D721Med (cell line): ENCODE results near the gene HTR5A.

Experiments
- DNase-seq: peaks from one replicate; pipeline ENCODE4 v3.0.0; 2011; ENCODE audit warnings: low spot score; ENCODE audit not compliant: insufficient read length
- FAIRE-seq: peaks from 2 replicates; lab custom pipeline; 2011; peaks lifted over from hg19 to GRCh38; lab: Jason Lieb, UNC
- TF ChIP-seq, protein P1 (sequence below): IDR thresholded peaks from 2 replicates; pipeline ENCODE4 v1.5.1; 2012; ENCODE audit warnings: mild to moderate bottlenecking, control low read depth; ENCODE audit not compliant: insufficient read depth; ENCODE audit errors: missing control alignments

HTR5A gene

DNA sequence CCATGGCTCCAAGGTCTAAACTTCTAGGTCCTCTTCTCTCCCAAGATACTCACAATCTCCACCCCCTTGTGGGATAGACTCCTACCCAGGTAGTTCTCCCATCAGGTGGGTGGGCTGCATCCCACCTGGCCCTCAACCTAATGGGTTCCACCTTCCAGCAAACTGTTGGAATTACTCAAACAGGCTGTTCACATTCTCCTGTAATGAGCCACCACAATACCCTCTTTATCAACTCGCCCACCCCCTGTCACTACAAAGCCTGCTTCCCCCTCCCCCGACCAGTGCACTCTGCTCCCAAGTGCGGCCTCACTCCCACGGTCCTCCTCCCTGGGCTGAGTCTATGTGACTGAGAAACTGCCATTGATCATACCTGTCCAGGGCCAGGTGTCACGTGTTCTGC, 10.4 kb upstream of the HTR5A start:
- DNase-seq, result no peak
- no peak for FAIRE-seq
- TF ChIP-seq, protein P1, sequence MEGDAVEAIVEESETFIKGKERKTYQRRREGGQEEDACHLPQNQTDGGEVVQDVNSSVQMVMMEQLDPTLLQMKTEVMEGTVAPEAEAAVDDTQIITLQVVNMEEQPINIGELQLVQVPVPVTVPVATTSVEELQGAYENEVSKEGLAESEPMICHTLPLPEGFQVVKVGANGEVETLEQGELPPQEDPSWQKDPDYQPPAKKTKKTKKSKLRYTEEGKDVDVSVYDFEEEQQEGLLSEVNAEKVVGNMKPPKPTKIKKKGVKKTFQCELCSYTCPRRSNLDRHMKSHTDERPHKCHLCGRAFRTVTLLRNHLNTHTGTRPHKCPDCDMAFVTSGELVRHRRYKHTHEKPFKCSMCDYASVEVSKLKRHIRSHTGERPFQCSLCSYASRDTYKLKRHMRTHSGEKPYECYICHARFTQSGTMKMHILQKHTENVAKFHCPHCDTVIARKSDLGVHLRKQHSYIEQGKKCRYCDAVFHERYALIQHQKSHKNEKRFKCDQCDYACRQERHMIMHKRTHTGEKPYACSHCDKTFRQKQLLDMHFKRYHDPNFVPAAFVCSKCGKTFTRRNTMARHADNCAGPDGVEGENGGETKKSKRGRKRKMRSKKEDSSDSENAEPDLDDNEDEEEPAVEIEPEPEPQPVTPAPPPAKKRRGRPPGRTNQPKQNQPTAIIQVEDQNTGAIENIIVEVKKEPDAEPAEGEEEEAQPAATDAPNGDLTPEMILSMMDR, result no peak

DNA sequence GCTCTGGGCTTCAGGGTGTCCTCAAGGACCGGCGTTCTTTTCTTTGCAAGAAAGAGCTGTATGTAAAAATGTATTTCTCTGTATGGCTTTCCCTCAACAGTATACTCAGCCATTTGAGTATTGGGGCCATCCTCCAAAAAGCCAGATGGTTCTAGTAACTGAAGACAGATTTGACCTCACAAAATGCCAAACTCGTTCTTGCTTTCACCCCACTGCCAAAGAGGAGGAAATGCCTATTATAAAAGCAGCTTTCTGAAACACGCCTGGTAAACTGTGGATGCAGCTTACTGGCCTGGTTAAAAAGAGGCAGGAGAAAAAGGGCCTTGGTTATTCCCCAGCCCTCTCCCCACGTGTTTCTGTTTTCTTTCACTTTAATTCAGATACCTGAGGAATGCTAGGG, 7.7 kb upstream of the HTR5A start:
- TF ChIP-seq, protein P1, result no peak
- DNase-seq, result no peak
- no peak for FAIRE-seq

DNA sequence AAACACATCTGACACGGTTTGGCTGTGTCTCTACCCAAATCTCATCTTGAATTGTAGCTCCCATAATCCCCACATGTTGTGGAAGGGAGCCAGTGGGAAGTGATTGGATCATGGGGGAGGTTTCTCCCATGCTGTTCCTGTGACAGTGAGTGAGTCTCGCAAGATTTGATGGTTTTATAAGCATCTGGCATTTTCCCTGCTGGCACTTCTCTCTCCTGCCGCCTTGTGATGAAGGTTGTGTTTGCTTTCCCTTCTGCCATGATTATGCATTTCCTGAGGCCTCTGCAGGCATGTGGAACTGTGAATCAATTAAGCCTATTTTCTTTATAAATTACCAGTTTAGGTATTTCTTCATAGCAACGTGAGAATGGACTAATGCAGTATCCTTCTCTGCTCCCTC, 5.9 kb upstream of the HTR5A start:
- TF ChIP-seq, protein P1, result no peak
- no peak for FAIRE-seq
- DNase-seq, result no peak

DNA sequence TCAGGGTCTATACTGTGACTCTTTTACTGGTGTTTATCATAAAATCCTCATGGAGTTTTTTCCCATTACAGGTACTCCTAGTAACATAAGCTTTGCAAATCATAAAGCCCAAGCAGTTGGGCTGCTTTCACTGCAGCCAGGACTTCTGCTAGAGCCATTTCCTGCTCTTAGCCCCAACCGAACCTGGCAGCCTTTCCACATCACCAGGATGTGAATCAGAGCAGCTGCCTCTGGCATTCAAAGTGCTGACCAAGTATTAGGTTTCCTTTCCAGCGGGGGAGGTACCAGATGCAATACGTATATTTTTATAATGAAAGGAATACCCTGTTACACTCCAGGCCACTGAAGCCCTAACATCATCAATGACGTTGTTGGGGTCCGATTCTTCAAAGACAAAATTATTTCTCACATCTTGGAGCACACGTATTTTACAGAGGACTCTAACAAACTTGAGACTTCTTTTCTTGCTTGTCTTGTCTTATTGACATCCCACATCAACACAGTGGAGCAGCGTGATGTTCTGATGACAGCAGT, 3.6 kb upstream of the HTR5A start:
- DNase-seq (no peak), FAIRE-seq (no peak)
- TF ChIP-seq, protein P1, result no peak

DNA sequence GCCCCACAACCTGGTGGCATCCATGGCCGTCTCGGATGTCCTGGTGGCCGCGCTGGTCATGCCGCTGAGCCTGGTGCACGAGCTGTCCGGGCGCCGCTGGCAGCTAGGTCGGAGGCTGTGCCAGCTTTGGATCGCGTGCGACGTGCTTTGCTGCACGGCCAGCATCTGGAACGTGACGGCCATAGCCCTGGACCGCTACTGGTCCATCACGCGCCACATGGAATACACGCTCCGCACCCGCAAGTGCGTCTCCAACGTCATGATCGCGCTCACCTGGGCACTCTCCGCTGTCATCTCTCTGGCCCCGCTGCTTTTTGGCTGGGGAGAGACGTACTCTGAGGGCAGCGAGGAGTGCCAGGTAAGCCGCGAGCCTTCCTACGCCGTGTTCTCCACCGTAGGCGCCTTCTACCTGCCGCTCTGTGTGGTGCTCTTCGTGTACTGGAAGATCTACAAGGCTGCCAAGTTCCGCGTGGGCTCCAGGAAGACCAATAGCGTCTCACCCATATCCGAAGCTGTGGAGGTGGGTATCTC, 1.1 kb downstream of the HTR5A start:
- TF ChIP-seq, protein P1, result no peak
- FAIRE-seq, result no peak
- no peak for DNase-seq

DNA sequence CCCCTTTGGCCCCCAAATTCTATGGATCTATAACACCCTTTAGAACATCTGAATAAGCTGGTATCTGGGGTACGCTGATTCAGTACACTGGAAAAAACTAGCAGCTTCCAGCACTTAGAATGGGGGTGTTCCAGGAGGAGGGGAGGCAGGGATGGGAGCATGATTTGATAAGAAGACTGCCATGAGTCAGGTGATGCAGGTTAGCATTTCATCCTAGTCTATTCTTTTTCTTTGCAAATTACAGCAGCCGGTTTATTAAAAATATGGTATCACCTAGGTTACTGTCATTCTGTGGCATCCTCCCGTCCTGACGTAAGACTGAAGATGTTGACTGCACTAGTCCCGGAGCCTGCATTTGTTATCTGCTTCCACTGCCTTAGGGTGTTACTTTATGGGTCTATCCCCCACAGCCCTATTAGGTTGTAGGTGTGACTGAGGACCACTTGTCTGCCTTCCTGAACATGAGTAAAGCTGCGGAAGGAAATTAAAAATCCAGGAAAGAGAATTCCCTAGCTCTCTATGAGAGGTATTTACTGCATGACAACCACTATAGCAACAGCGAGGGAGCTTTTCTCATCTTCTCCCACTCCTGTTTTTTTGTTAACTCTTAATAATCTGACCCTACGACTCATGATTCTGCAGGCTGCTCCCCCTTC, 1.9 kb downstream of the HTR5A start:
- no peak for FAIRE-seq
- TF ChIP-seq, protein P1, result no peak
- DNase-seq, result no peak

DNA sequence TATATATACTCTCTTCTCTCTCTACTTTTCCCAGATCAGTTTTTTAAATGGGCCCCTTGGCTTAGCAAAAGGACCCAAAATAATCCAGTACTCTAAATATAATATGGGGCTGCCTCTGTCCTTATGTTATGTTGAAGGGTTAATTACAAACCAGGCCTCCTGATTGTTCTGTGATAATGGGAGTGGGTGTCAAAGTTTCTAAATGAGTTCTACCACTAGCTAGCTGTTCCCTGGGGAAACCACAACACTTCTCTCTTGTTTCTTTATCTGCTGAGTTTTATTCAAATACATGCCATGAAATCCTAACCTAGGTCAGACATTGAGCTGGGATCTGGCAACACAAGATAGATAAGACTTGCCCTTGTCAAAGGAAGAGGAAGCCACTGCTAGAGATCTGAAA, 3.8 kb downstream of the HTR5A start:
- DNase-seq, result no peak
- FAIRE-seq, result no peak
- TF ChIP-seq, protein P1, result no peak
